ENCODE results near the gene FBXW8.

DNA sequence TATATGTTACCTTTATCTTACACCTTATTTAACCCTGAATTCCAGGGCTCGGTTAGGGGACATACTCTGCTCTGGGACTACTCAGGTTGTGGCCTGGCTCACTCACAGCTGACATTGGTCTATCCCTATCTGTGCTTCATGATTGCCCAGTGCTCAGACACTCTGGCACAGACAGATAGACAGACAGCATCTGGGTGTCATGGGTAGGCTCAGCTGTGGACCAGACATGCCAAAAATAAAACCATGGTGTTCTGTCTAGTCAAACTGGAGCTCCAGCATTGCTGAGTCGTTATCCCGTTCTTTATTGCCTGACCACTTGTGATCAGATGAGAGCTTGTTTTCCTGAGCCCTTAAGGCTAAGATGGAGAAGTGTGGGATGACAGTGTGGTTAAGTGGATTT, 29.0 kb downstream of the FBXW8 start:
- TF ChIP-seq, protein P1, sequence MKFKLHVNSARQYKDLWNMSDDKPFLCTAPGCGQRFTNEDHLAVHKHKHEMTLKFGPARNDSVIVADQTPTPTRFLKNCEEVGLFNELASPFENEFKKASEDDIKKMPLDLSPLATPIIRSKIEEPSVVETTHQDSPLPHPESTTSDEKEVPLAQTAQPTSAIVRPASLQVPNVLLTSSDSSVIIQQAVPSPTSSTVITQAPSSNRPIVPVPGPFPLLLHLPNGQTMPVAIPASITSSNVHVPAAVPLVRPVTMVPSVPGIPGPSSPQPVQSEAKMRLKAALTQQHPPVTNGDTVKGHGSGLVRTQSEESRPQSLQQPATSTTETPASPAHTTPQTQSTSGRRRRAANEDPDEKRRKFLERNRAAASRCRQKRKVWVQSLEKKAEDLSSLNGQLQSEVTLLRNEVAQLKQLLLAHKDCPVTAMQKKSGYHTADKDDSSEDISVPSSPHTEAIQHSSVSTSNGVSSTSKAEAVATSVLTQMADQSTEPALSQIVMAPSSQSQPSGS (CRISPR knock-in tag; IDR thresholded peaks at IDR 0.05; ENCODE audit: borderline replicate concordance, low read depth): no peak
- TF ChIP-seq, protein P2, sequence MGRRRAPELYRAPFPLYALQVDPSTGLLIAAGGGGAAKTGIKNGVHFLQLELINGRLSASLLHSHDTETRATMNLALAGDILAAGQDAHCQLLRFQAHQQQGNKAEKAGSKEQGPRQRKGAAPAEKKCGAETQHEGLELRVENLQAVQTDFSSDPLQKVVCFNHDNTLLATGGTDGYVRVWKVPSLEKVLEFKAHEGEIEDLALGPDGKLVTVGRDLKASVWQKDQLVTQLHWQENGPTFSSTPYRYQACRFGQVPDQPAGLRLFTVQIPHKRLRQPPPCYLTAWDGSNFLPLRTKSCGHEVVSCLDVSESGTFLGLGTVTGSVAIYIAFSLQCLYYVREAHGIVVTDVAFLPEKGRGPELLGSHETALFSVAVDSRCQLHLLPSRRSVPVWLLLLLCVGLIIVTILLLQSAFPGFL (CRISPR knock-in tag; IDR thresholded peaks at IDR 0.05; ENCODE audit: borderline replicate concordance): no peak
- TF ChIP-seq, protein P3, sequence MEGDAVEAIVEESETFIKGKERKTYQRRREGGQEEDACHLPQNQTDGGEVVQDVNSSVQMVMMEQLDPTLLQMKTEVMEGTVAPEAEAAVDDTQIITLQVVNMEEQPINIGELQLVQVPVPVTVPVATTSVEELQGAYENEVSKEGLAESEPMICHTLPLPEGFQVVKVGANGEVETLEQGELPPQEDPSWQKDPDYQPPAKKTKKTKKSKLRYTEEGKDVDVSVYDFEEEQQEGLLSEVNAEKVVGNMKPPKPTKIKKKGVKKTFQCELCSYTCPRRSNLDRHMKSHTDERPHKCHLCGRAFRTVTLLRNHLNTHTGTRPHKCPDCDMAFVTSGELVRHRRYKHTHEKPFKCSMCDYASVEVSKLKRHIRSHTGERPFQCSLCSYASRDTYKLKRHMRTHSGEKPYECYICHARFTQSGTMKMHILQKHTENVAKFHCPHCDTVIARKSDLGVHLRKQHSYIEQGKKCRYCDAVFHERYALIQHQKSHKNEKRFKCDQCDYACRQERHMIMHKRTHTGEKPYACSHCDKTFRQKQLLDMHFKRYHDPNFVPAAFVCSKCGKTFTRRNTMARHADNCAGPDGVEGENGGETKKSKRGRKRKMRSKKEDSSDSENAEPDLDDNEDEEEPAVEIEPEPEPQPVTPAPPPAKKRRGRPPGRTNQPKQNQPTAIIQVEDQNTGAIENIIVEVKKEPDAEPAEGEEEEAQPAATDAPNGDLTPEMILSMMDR (IDR thresholded peaks at IDR 0.05): no peak
- TF ChIP-seq ZNF138 (CRISPR knock-in tag; conservative IDR thresholded peaks at IDR 0.05) (no peak), ELF4 (CRISPR knock-in tag; IDR thresholded peaks at IDR 0.05; ENCODE audit: low read depth) (no peak), RELA (CRISPR knock-in tag; IDR thresholded peaks at IDR 0.05; ENCODE audit: borderline replicate concordance) (no peak), NFATC4 (CRISPR knock-in tag; IDR thresholded peaks at IDR 0.05) (no peak), MXD4 (CRISPR knock-in tag; IDR thresholded peaks at IDR 0.05; ENCODE audit: borderline replicate concordance) (no peak), FOXP1 (CRISPR knock-in tag; IDR thresholded peaks at IDR 0.05; ENCODE audit: borderline replicate concordance) (no peak), TEAD4 (CRISPR knock-in tag; IDR thresholded peaks at IDR 0.05) (no peak), ATF1 (CRISPR knock-in tag; IDR thresholded peaks at IDR 0.05) (no peak)
- TF ChIP-seq, protein P4, sequence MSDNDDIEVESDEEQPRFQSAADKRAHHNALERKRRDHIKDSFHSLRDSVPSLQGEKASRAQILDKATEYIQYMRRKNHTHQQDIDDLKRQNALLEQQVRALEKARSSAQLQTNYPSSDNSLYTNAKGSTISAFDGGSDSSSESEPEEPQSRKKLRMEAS (CRISPR knock-in tag; IDR thresholded peaks at IDR 0.05): no peak
- TF ChIP-seq, protein P5, sequence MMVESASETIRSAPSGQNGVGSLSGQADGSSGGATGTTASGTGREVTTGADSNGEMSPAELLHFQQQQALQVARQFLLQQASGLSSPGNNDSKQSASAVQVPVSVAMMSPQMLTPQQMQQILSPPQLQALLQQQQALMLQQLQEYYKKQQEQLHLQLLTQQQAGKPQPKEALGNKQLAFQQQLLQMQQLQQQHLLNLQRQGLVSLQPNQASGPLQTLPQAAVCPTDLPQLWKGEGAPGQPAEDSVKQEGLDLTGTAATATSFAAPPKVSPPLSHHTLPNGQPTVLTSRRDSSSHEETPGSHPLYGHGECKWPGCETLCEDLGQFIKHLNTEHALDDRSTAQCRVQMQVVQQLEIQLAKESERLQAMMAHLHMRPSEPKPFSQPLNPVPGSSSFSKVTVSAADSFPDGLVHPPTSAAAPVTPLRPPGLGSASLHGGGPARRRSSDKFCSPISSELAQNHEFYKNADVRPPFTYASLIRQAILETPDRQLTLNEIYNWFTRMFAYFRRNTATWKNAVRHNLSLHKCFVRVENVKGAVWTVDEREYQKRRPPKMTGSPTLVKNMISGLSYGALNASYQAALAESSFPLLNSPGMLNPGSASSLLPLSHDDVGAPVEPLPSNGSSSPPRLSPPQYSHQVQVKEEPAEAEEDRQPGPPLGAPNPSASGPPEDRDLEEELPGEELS (CRISPR knock-in tag; IDR thresholded peaks at IDR 0.05): no peak
- TF ChIP-seq, protein P6, sequence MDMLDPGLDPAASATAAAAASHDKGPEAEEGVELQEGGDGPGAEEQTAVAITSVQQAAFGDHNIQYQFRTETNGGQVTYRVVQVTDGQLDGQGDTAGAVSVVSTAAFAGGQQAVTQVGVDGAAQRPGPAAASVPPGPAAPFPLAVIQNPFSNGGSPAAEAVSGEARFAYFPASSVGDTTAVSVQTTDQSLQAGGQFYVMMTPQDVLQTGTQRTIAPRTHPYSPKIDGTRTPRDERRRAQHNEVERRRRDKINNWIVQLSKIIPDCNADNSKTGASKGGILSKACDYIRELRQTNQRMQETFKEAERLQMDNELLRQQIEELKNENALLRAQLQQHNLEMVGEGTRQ (CRISPR knock-in tag; IDR thresholded peaks at IDR 0.05): no peak

Measured in WTC11 (cell line).